Measurements from ENCODE around the gene JTB. TPM values are rescaled to one million over a fixed set of nuclear protein-coding genes. Genes with fewer than 3 reads are reported as not detected.

Gene JTB
- polyA plus RNA-seq, 1 donor from 2014 or later = 257 TPM

GRCh38 chr1:153987621-153988020 lies 10.1 kb upstream of the JTB start:
- no peak for TF ChIP-seq EZH2 (IDR thresholded peaks at IDR 0.05; ENCODE audit: borderline replicate concordance, insufficient read depth, low read length, poor library complexity, severe bottlenecking)
- TF ChIP-seq EP300 (conservative IDR thresholded peaks at IDR 0.05; ENCODE audit: poor library complexity, severe bottlenecking) = no peak
- no peak for TF ChIP-seq MXI1 (conservative IDR thresholded peaks at IDR 0.05; ENCODE audit: poor library complexity, severe bottlenecking)
- H3K4me2 ChIP-seq (ENCODE audit: low read length) = no peak overlapping the region
- H3K36me3 ChIP-seq (ENCODE audit: insufficient read depth, low read length) = peaks cover 2% of the 10 kb centered on the region
- no peak overlapping the region for H3K4me3 ChIP-seq (ENCODE audit: low read length)
- H4K20me1 ChIP-seq (ENCODE audit: insufficient read depth) = no peaks in the 10 kb centered on the region
- H3K27me3 ChIP-seq (ENCODE audit: insufficient read depth, low read depth, low read length) = no peaks in the 10 kb centered on the region
- no peaks in the 10 kb centered on the region for H3K9me3 ChIP-seq (ENCODE audit: low read length)
- no peak overlapping the region for H2AFZ ChIP-seq (ENCODE audit: low read depth, low read length)
- H3K9ac ChIP-seq (ENCODE audit: low read length) = no peak overlapping the region
- peaks cover 15% of the 10 kb centered on the region for H3K79me2 ChIP-seq (replicated peaks; ENCODE audit: insufficient read depth, low read length)
- no peak overlapping the region for H3K27ac ChIP-seq (ENCODE audit: low read length)
- no peaks in the 10 kb centered on the region for H3F3A ChIP-seq (ENCODE audit: insufficient read depth, low read length, poor library complexity, severe bottlenecking)
- H3K9me2 ChIP-seq (ENCODE audit: insufficient read depth, low read length) = no peaks in the 10 kb centered on the region

GRCh38 chr1:153985941-153986761 lies 8.7 kb upstream of the JTB start, which contains the start of gene RAB13:
Gene RAB13 (minus strand): TSS chr1:153986339. CDS start chr1:153986236, 103 bp downstream.
- TF ChIP-seq EP300 (conservative IDR thresholded peaks at IDR 0.05; ENCODE audit: poor library complexity, severe bottlenecking) (no peak), POLR2AphosphoS5 (IDR thresholded peaks at IDR 0.05) (no peak), MXI1 (conservative IDR thresholded peaks at IDR 0.05; ENCODE audit: poor library complexity, severe bottlenecking) (no peak), CTCF (IDR thresholded peaks at IDR 0.05; ENCODE audit: poor library complexity, severe bottlenecking) (no peak), RAD21 (conservative IDR thresholded peaks at IDR 0.05) (no peak), SMC3 (conservative IDR thresholded peaks at IDR 0.05; ENCODE audit: poor library complexity) (no peak), REST (IDR thresholded peaks at IDR 0.05; ENCODE audit: borderline replicate concordance) (no peak), EZH2 (IDR thresholded peaks at IDR 0.05; ENCODE audit: borderline replicate concordance, insufficient read depth, low read length, poor library complexity, severe bottlenecking) (no peak), TAF1 (IDR thresholded peaks at IDR 0.05; ENCODE audit: low read depth) (no peak)
- no peaks in the 10 kb centered on the region for H4K20me1 ChIP-seq (ENCODE audit: insufficient read depth)
- H2AFZ ChIP-seq (ENCODE audit: low read depth, low read length) = no peak within 1 kb of the TSS
- no peaks in the 10 kb centered on the region for H3K9me3 ChIP-seq (ENCODE audit: low read length)
- H3F3A ChIP-seq (ENCODE audit: insufficient read depth, low read length, poor library complexity, severe bottlenecking) = no peaks in the 10 kb centered on the region
- no peak within 1 kb of the TSS for H3K27ac ChIP-seq (ENCODE audit: low read length)
- no peak within 1 kb of the TSS for H3K4me2 ChIP-seq (ENCODE audit: low read length)
- no peak within 1 kb of the TSS for H3K9ac ChIP-seq (ENCODE audit: low read length)
- H3K36me3 ChIP-seq (ENCODE audit: insufficient read depth, low read length) = no peaks in the 10 kb centered on the region
- no peaks in the 10 kb centered on the region for H3K9me2 ChIP-seq (ENCODE audit: insufficient read depth, low read length)
- H3K79me2 ChIP-seq (replicated peaks; ENCODE audit: insufficient read depth, low read length) = peaks cover 6% of the 10 kb centered on the region
- H3K27me3 ChIP-seq (ENCODE audit: insufficient read depth, low read depth, low read length) = no peaks in the 10 kb centered on the region
- H3K4me3 ChIP-seq (ENCODE audit: low read length) = no peak within 1 kb of the TSS

Measured in neural cell (in vitro differentiated cells).